Effector memory CD4-positive, alpha-beta T cell (primary cell): ENCODE results near the gene YWHAG.

Experiments
- DNase-seq, 3 donors: peaks; one replicate each; pipeline ENCODE4 v3.0.0-alpha.2; 2020
- H3K27ac ChIP-seq: 2 replicates; pipeline ENCODE4 v1.7.0; 2013; ENCODE audit warnings: mild to moderate bottlenecking, low read length, moderate library complexity; ENCODE audit not compliant: insufficient read depth, poor library complexity, severe bottlenecking
- H3K27me3 ChIP-seq: replicated peaks from 2 replicates; pipeline ENCODE4 v1.7.0; 2013; ENCODE audit warnings: mild to moderate bottlenecking, low read length; ENCODE audit not compliant: insufficient read depth, control insufficient read depth, poor library complexity, severe bottlenecking
- H3K36me3 ChIP-seq: 2 replicates; pipeline ENCODE4 v1.7.0; 2013; ENCODE audit warnings: mild to moderate bottlenecking, low read length, moderate library complexity; ENCODE audit not compliant: control insufficient read depth, insufficient read depth
- H3K4me1 ChIP-seq: 2 replicates; pipeline ENCODE4 v1.7.0; 2013; ENCODE audit warnings: low read length, mild to moderate bottlenecking; ENCODE audit not compliant: control insufficient read depth, insufficient read depth, poor library complexity, severe bottlenecking
- H3K4me3 ChIP-seq: 2 replicates; pipeline ENCODE4 v1.7.0; 2013; ENCODE audit warnings: low read length, low read depth, mild to moderate bottlenecking; ENCODE audit not compliant: insufficient read depth, poor library complexity, severe bottlenecking
- H3K9me3 ChIP-seq: 2 replicates; pipeline ENCODE4 v1.7.0; 2013; ENCODE audit warnings: mild to moderate bottlenecking, low read length, moderate library complexity; ENCODE audit not compliant: control insufficient read depth

YWHAG gene

GRCh38 chr7:76328389-76328788 lies 30.4 kb downstream of the YWHAG start:
- H3K36me3 ChIP-seq, result peaks cover 19% of the 10 kb centered on the region

GRCh38 chr7:76327610-76328009 lies 31.2 kb downstream of the YWHAG start:
- no peak for DNase-seq
- H3K4me1 ChIP-seq, result no peaks in the 10 kb centered on the region
- H3K27ac ChIP-seq, result no peak overlapping the region

More at GRCh38 chr7:76328389-76328788, 30.4 kb downstream of the YWHAG start:
- Histone ChIP-seq H3K27me3 (no peaks in the 10 kb centered on the region), H3K4me3 (no peak overlapping the region), H3K4me1 (no peaks in the 10 kb centered on the region), H3K9me3 (no peaks in the 10 kb centered on the region), H3K27ac (no peak overlapping the region)
- DNase-seq, result no peak

GRCh38 chr7:76326646-76327233 lies 32.1 kb downstream of the YWHAG start:
- no peaks in the 10 kb centered on the region for H3K27me3 ChIP-seq
- no peak for DNase-seq
- no peaks in the 10 kb centered on the region for H3K9me3 ChIP-seq
- H3K4me1 ChIP-seq, result no peaks in the 10 kb centered on the region
- no peak overlapping the region for H3K27ac ChIP-seq
- no peak overlapping the region for H3K4me3 ChIP-seq
- H3K36me3 ChIP-seq, result peaks cover 19% of the 10 kb centered on the region

More at GRCh38 chr7:76327610-76328009, 31.2 kb downstream of the YWHAG start:
- Histone ChIP-seq H3K4me3 (no peak overlapping the region), H3K36me3 (peaks cover 19% of the 10 kb centered on the region), H3K27me3 (no peaks in the 10 kb centered on the region), H3K9me3 (no peaks in the 10 kb centered on the region)

GRCh38 chr7:76325811-76326210 lies 33.0 kb downstream of the YWHAG start:
- Histone ChIP-seq H3K4me1 (no peaks in the 10 kb centered on the region), H3K27me3 (no peaks in the 10 kb centered on the region), H3K9me3 (no peaks in the 10 kb centered on the region), H3K36me3 (peaks cover 19% of the 10 kb centered on the region), H3K4me3 (no peak overlapping the region), H3K27ac (no peak overlapping the region)
- no peak for DNase-seq

- no peak overlapping the region for H3K4me3 ChIP-seq
- no peaks in the 10 kb centered on the region for H3K27me3 ChIP-seq
- peaks cover 19% of the 10 kb centered on the region for H3K36me3 ChIP-seq
- no peaks in the 10 kb centered on the region for H3K9me3 ChIP-seq
- DNase-seq, result no peak
- H3K4me1 ChIP-seq, result no peaks in the 10 kb centered on the region
- no peak overlapping the region for H3K27ac ChIP-seq
These were observed 33.7 kb downstream of the YWHAG start for GRCh38 chr7:76325092-76325491.

- Histone ChIP-seq H3K9me3 (no peaks in the 10 kb centered on the region), H3K27ac (peak overlapping the region; percentile 80), H3K27me3 (no peaks in the 10 kb centered on the region), H3K36me3 (no peaks in the 10 kb centered on the region), H3K4me1 (peaks cover 16% of the 10 kb centered on the region), H3K4me3 (peak overlapping the region; percentile 77)
- peak; percentile 41 to 61 (median 54) for DNase-seq
These were observed 40.1 kb downstream of the YWHAG start for GRCh38 chr7:76318488-76319353.

GRCh38 chr7:76317782-76318487 lies 40.9 kb downstream of the YWHAG start:
- H3K4me1 ChIP-seq, result peaks cover 16% of the 10 kb centered on the region
- peak; percentile 92 to 96 (median 94) for DNase-seq
- no peaks in the 10 kb centered on the region for H3K9me3 ChIP-seq
- no peaks in the 10 kb centered on the region for H3K36me3 ChIP-seq
- H3K4me3 ChIP-seq, result peak overlapping the region; percentile 77
- peak overlapping the region; percentile 80 for H3K27ac ChIP-seq
- H3K27me3 ChIP-seq, result no peaks in the 10 kb centered on the region

GRCh38 chr7:76316984-76317781 lies 41.6 kb downstream of the YWHAG start:
- Histone ChIP-seq H3K27ac (peak overlapping the region; percentile 80), H3K9me3 (no peaks in the 10 kb centered on the region), H3K27me3 (no peaks in the 10 kb centered on the region), H3K4me3 (peak overlapping the region; percentile 77), H3K4me1 (peaks cover 16% of the 10 kb centered on the region), H3K36me3 (no peaks in the 10 kb centered on the region)
- DNase-seq, result no peak

- no peak overlapping the region for H3K4me3 ChIP-seq
- DNase-seq, result no peak
- H3K27ac ChIP-seq, result no peak overlapping the region
- no peaks in the 10 kb centered on the region for H3K36me3 ChIP-seq
- peaks cover 16% of the 10 kb centered on the region for H3K4me1 ChIP-seq
- no peaks in the 10 kb centered on the region for H3K27me3 ChIP-seq
- H3K9me3 ChIP-seq, result no peaks in the 10 kb centered on the region
These were observed 43.4 kb downstream of the YWHAG start for GRCh38 chr7:76315364-76315763.
